ENCODE measurements around the gene SEC22A. TPM values are rescaled to one million over a fixed set of nuclear protein-coding genes. Genes with fewer than 3 reads are reported as not detected.

SEC22A gene
- total and polyA plus RNA-seq, 10 of the 15 experiments (the other 5 are each of a cell fraction or from before 2014, with no cell fraction given): 19.3 to 70.3 (median 36.7) TPM

DNA sequence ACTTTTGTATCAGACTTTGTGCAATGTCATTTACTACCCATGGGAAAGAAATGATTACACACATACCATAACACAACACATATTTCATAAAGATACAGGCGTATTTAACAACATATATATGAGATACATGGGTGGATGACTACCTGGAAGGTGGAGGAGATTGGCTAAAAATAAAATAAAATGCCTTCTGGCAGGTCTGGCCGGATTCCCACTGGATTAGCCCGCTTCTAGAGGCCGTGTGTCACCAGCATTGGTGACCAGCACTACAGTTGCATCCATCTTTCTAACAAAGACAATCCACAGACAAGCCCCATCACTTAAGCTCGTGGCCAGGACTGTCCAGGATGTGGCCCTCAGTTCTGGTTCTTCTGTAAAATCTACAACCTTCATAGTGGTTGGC is 21.0 kb upstream of the SEC22A start:
- Histone ChIP-seq H3K27me3 (replicated peaks in 1 of 2; ENCODE audit: control insufficient read depth in 2 of 2, insufficient read depth in 2 of 2, low read length in 1 of 2) (no peaks in the 10 kb centered on the region), H3K79me2 (ENCODE audit: control insufficient read depth, insufficient read depth, low read length) (no peaks in the 10 kb centered on the region), H4K20me1 (ENCODE audit: control insufficient read depth, insufficient read depth) (no peaks in the 10 kb centered on the region), H3K9ac (ENCODE audit: control insufficient read depth, insufficient read depth, low read length) (no peak overlapping the region), H2AFZ (ENCODE audit: control insufficient read depth, low read depth, low read length) (no peak overlapping the region), H3K36me3 (ENCODE audit: control insufficient read depth in 2 of 2, insufficient read depth in 2 of 2, low read length in 1 of 2) (no peaks in the 10 kb centered on the region), H3K4me2 (ENCODE audit: control insufficient read depth, insufficient read depth) (no peak overlapping the region), H3K27ac (ENCODE audit: control insufficient read depth, insufficient read depth) (no peak overlapping the region), H3K4me1 (ENCODE audit: control insufficient read depth, insufficient read depth, low read length) (no peaks in the 10 kb centered on the region), H3K9me3 (replicated peaks; ENCODE audit: control insufficient read depth, insufficient read depth, low read length) (no peaks in the 10 kb centered on the region), H3K4me3 (no peak overlapping the region)
- no peak for DNase-seq (ENCODE audit: low read depth, low spot score)
- ChIA-PET SMC1A (ENCODE audit: uncharacterized antibody, unreplicated experiment) (interaction anchor here (0.7 kb wide), 1 partner anchor 37 kb away, joined by 3 read pairs; no protein-coding TSS in a partner anchor), POLR2A (no interaction called here), RAD21 (ENCODE audit: unreplicated experiment) (no interaction called here), CTCF (no interaction called here)
- in situ Hi-C loops (cut with MboI) (no loop called here), intact Hi-C loops (cut with micrococcal nuclease; ENCODE audit: unreplicated experiment) (no loop called here)
- no TSS peak for BruUV-seq (replicated peaks)
- TF ChIP-seq TBL1XR1 (IDR thresholded peaks at IDR 0.05; ENCODE audit: low read depth, low read length) (no peak), KDM1A (IDR thresholded peaks at IDR 0.05; ENCODE audit: borderline replicate concordance) (no peak), SUZ12 (IDR thresholded peaks at IDR 0.05; ENCODE audit: unreplicated experiment) (no peak), SMARCA5 (IDR thresholded peaks at IDR 0.05) (no peak), ZNF622 (IDR thresholded peaks at IDR 0.05) (no peak), KAT2A (conservative IDR thresholded peaks at IDR 0.05; ENCODE audit: control insufficient read depth, low read depth, low read length) (no peak), CHD2 (IDR thresholded peaks at IDR 0.05; ENCODE audit: borderline replicate concordance, low read depth, low read length) (no peak), IKZF2 (IDR thresholded peaks at IDR 0.05) (no peak), RELA (IDR thresholded peaks at IDR 0.05; ENCODE audit: borderline replicate concordance, partially characterized antibody) (no peak), HCFC1 (IDR thresholded peaks at IDR 0.05; ENCODE audit: low read length) (no peak)
- TF ChIP-seq, protein P1, sequence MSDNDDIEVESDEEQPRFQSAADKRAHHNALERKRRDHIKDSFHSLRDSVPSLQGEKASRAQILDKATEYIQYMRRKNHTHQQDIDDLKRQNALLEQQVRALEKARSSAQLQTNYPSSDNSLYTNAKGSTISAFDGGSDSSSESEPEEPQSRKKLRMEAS (IDR thresholded peaks at IDR 0.05; ENCODE audit: low read depth, low read length): no peak
- TF ChIP-seq, protein P2, sequence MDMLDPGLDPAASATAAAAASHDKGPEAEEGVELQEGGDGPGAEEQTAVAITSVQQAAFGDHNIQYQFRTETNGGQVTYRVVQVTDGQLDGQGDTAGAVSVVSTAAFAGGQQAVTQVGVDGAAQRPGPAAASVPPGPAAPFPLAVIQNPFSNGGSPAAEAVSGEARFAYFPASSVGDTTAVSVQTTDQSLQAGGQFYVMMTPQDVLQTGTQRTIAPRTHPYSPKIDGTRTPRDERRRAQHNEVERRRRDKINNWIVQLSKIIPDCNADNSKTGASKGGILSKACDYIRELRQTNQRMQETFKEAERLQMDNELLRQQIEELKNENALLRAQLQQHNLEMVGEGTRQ (IDR thresholded peaks at IDR 0.05; ENCODE audit: borderline replicate concordance, low read depth, low read length): no peak
- TF ChIP-seq, protein P3, sequence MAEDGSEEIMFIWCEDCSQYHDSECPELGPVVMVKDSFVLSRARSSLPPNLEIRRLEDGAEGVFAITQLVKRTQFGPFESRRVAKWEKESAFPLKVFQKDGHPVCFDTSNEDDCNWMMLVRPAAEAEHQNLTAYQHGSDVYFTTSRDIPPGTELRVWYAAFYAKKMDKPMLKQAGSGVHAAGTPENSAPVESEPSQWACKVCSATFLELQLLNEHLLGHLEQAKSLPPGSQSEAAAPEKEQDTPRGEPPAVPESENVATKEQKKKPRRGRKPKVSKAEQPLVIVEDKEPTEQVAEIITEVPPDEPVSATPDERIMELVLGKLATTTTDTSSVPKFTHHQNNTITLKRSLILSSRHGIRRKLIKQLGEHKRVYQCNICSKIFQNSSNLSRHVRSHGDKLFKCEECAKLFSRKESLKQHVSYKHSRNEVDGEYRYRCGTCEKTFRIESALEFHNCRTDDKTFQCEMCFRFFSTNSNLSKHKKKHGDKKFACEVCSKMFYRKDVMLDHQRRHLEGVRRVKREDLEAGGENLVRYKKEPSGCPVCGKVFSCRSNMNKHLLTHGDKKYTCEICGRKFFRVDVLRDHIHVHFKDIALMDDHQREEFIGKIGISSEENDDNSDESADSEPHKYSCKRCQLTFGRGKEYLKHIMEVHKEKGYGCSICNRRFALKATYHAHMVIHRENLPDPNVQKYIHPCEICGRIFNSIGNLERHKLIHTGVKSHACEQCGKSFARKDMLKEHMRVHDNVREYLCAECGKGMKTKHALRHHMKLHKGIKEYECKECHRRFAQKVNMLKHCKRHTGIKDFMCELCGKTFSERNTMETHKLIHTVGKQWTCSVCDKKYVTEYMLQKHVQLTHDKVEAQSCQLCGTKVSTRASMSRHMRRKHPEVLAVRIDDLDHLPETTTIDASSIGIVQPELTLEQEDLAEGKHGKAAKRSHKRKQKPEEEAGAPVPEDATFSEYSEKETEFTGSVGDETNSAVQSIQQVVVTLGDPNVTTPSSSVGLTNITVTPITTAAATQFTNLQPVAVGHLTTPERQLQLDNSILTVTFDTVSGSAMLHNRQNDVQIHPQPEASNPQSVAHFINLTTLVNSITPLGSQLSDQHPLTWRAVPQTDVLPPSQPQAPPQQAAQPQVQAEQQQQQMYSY (CRISPR knock-in tag; IDR thresholded peaks at IDR 0.05): no peak
- TF ChIP-seq, protein P4, sequence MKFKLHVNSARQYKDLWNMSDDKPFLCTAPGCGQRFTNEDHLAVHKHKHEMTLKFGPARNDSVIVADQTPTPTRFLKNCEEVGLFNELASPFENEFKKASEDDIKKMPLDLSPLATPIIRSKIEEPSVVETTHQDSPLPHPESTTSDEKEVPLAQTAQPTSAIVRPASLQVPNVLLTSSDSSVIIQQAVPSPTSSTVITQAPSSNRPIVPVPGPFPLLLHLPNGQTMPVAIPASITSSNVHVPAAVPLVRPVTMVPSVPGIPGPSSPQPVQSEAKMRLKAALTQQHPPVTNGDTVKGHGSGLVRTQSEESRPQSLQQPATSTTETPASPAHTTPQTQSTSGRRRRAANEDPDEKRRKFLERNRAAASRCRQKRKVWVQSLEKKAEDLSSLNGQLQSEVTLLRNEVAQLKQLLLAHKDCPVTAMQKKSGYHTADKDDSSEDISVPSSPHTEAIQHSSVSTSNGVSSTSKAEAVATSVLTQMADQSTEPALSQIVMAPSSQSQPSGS (IDR thresholded peaks at IDR 0.05; ENCODE audit: low read length): no peak
- no peak for ATAC-seq
- FAIRE-seq: no peak
- WGBS (ENCODE audit: insufficient coverage, insufficient replicate concordance, low lambda C conversion rate, missing lambda C conversion rate): 83% methylated on average over 5 of the region's 5 CpGs

Measured in GM12878 (cell line).